Activated T-helper 1 cell treated with anti-CD3 and anti-CD28 coated beads, Interleukin-12 subunit alpha, Interleukin-12 subunit beta, Interleukin-2, Interleukin-4 antibody, amounts not matched to agents 30 ng/mL and 10 ng/mL and 1 ng/mL, durations not matched to agents 14 hours and 24 hours and 36 hours (primary cell): ENCODE measurements around the gene ATOH8. TPM values are rescaled to one million over a fixed set of nuclear protein-coding genes. Genes with fewer than 3 reads are reported as not detected.
"Not testable (repeated sequence)": the region's sequence is repeated elsewhere in the genome, so short reads cannot be mapped to it uniquely, and the experiment has no call there.

Source experiments
- DNase-seq: peaks from one replicate; pipeline ENCODE4 v3.0.0; 2021; ENCODE audit warnings: low spot score
- H3K27ac Mint-ChIP-seq: one replicate; pipeline ENCODE4 v1.8.0; 2021; ENCODE audit warnings: mild to moderate bottlenecking, mixed read lengths
- H3K27me3 Mint-ChIP-seq: one replicate; pipeline ENCODE4 v1.8.0; 2022; ENCODE audit warnings: mild to moderate bottlenecking, moderate library complexity, mixed read lengths; ENCODE audit not compliant: insufficient read depth
- H3K36me3 Mint-ChIP-seq: one replicate; pipeline ENCODE4 v1.8.0; 2021; ENCODE audit warnings: low read depth, mixed read lengths
- H3K4me1 Mint-ChIP-seq: one replicate; pipeline ENCODE4 v1.8.0; 2021; ENCODE audit warnings: low read depth, mixed read lengths
- H3K4me3 Mint-ChIP-seq: one replicate; pipeline ENCODE4 v1.8.0; 2021; ENCODE audit warnings: mild to moderate bottlenecking, moderate library complexity, mixed read lengths
- H3K9me3 Mint-ChIP-seq: one replicate; pipeline ENCODE4 v1.8.0; 2021; ENCODE audit warnings: mixed read lengths
- intact Hi-C: fragments of 100-400 bp; cut with micrococcal nuclease; formaldehyde crosslinking; loops from one replicate; pipeline ENCODE4 v1.15.1; 2024
- total RNA-seq: library from RNA; stranded (reverse); gene quantifications from 2 replicates; pipeline ENCODE4 v1.2.3, GENCODE V29; 2022

Gene ATOH8
- total RNA-seq, 1 donor from 2014 or later, result 0.47 TPM

DNA sequence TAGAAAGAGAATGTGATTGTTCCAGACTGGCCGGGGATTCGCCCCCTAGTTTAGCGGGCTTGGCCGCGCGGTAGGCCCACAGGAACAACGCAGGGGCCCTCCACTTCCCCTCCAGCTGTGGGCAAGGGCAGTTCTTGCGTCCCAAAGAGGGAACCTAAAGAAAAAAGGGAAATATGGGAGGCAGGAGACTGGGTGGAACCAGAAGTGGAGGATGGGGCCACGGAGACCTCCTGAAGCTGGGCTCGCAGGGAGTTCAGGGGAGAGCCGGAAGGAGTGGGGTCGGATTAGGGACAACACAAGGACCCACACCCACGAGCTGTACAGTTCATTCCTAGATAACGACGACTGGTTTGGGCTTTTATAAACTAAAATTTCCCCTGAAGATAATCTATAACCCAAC is 41.5 kb upstream of the ATOH8 start:
- DNase-seq, result no peak
- Mint-ChIP-seq H3K9me3 (no peaks in the 10 kb centered on the region), H3K4me1 (peaks cover 74% of the 10 kb centered on the region), H3K4me3 (no peak overlapping the region), H3K36me3 (no peaks in the 10 kb centered on the region), H3K27ac (no peak overlapping the region), H3K27me3 (no peaks in the 10 kb centered on the region)
- intact Hi-C loops, result no loop called here

- Mint-ChIP-seq H3K9me3 (no peaks in the 10 kb centered on the region), H3K4me3 (no peak overlapping the region), H3K27me3 (no peaks in the 10 kb centered on the region), H3K36me3 (no peaks in the 10 kb centered on the region), H3K27ac (peak overlapping the region; percentile 29), H3K4me1 (peaks cover 70% of the 10 kb centered on the region)
- DNase-seq, result no peak
- intact Hi-C loops, result no loop called here
Observed at GRCh38 chr2:85712849-85713612, 40.8 kb upstream of the ATOH8 start.

DNA sequence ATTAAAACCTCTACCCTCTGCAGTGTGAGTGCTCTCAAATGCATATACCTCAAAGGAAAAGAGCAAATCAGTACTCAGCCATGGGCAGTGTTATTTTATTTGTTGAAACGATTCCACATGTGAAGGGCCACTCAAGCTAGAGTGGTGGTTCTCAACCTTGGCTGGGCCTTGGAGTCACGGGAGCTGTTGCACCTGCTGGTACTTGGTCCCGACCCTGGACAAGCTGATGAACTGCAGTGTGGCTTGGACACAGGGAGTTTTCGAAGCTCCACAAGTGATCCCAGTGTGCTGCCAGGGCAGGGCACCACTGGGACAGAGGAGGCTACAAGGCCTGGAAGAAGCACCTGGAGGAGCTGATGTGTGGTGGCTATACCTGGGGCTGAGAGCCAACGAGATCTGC is 40.0 kb upstream of the ATOH8 start:
- no peaks in the 10 kb centered on the region for H3K9me3 Mint-ChIP-seq
- no peak for DNase-seq
- no peaks in the 10 kb centered on the region for H3K27me3 Mint-ChIP-seq
- peak overlapping the region; percentile 17 for H3K4me3 Mint-ChIP-seq
- peak overlapping the region; percentile 42 for H3K27ac Mint-ChIP-seq
- intact Hi-C loops, result no loop called here
- no peaks in the 10 kb centered on the region for H3K36me3 Mint-ChIP-seq
- H3K4me1 Mint-ChIP-seq, result peaks cover 64% of the 10 kb centered on the region

GRCh38 chr2:85714421-85714820 is 39.4 kb upstream of the ATOH8 start:
- H3K9me3 Mint-ChIP-seq, intact Hi-C loops, DNase-seq, H3K36me3 Mint-ChIP-seq, H3K27me3 Mint-ChIP-seq: not testable (repeated sequence)
- Mint-ChIP-seq H3K4me1 (peaks cover 58% of the 10 kb centered on the region), H3K27ac (peak overlapping the region; percentile 42), H3K4me3 (peak overlapping the region; percentile 17)

DNA sequence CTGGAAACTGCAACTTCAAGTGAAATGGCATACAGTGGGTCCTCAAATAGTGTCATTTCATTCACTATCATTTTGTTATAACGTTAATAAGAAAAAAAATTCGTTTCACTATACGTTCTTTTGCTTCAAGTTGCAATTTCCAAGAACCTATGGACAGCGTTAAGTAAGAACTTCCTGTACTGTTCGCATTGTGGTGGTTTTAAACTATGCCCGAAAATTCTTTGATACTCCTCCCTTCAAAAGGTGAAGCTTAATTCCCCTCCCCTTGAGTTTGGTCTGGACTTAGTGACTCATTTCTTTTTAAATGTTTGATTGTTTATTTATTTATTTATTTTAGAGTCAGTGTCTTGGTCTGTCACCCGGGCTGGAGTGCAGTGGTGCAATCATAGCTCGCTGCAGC is 39.0 kb upstream of the ATOH8 start:
- Mint-ChIP-seq H3K36me3 (no peaks in the 10 kb centered on the region), H3K9me3 (no peaks in the 10 kb centered on the region), H3K27me3 (no peaks in the 10 kb centered on the region), H3K4me1 (peaks cover 54% of the 10 kb centered on the region), H3K27ac (peak overlapping the region; percentile 67), H3K4me3 (no peak overlapping the region)
- intact Hi-C loops, result no loop called here
- DNase-seq, result no peak

DNA sequence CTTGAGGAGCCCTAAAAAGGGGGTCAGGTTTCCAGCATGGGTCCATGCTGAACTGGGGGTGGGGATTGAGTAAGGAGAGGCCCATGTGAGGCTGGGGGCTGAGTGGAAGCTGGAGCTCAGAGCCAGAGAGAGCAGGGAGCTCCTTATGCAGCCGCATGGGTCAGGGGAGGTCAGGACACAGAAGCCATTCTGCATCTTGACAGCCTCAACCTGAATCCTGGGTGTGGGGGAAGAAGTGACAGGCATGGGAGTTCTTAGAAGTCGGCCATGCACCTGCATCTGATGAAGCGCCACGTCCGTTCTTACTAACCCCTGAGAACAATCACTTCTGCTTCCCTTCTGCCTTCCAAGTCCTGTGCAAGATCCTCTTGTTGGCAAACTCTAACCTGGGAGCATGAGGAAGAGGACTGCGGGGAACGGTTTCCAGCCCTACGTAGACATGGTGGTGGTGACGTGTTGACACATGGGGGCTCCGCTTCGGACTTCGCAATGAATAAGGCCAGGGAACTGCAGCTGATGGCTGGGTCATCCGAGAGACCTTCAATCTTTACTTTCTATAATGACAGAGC is 37.4 kb upstream of the ATOH8 start:
- no peak for DNase-seq
- H3K4me1 Mint-ChIP-seq, result peaks cover 38% of the 10 kb centered on the region
- peaks cover 10% of the 10 kb centered on the region for H3K9me3 Mint-ChIP-seq
- peaks cover 7% of the 10 kb centered on the region for H3K36me3 Mint-ChIP-seq
- no peaks in the 10 kb centered on the region for H3K27me3 Mint-ChIP-seq
- H3K4me3 Mint-ChIP-seq, result no peak overlapping the region
- intact Hi-C loops, result no loop called here
- no peak overlapping the region for H3K27ac Mint-ChIP-seq

DNA sequence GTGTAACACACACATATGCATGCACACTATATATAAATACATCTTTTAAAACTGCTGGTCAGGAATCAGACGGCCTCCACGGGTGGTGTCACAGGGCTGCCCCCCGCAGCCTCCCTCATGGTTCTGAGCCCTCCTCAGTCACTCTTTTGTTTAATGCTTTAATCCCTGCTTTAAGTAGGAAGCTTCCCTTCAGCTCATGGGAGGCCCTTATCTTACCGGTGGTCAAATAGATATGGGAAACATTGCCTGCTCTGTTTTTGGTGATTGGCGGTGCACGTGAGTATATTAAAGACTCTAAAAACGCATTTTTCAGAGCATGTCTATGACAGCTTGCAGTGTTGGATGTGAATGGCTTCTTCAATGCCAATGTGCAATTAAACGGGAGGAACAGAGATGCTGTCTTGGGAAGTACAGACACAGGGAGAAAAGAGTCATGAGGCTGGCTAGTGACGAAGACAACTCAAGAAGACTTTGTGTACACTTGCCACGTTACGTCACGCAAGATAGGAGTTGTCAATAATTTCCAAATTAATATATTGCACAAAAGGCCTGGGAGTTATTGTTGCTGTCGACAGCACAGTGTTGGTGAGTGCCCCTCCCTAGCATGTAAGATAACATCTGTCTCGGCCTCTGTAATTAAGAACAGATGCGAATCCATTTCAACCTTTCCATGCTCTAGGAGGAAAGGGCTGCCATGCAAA is 36.3 kb upstream of the ATOH8 start:
- Mint-ChIP-seq H3K4me3 (no peak overlapping the region), H3K4me1 (peaks cover 36% of the 10 kb centered on the region), H3K9me3 (peaks cover 10% of the 10 kb centered on the region), H3K27me3 (no peaks in the 10 kb centered on the region), H3K36me3 (peaks cover 7% of the 10 kb centered on the region), H3K27ac (no peak overlapping the region)
- no peak for DNase-seq
- intact Hi-C loops, result no loop called here

- Mint-ChIP-seq H3K4me3 (no peak overlapping the region), H3K27me3 (no peaks in the 10 kb centered on the region), H3K4me1 (peaks cover 36% of the 10 kb centered on the region), H3K36me3 (peaks cover 7% of the 10 kb centered on the region), H3K9me3 (peaks cover 10% of the 10 kb centered on the region), H3K27ac (no peak overlapping the region)
- intact Hi-C loops, result no loop called here
- DNase-seq, result no peak
Observed at GRCh38 chr2:85718009-85718391, 35.8 kb upstream of the ATOH8 start.

DNA sequence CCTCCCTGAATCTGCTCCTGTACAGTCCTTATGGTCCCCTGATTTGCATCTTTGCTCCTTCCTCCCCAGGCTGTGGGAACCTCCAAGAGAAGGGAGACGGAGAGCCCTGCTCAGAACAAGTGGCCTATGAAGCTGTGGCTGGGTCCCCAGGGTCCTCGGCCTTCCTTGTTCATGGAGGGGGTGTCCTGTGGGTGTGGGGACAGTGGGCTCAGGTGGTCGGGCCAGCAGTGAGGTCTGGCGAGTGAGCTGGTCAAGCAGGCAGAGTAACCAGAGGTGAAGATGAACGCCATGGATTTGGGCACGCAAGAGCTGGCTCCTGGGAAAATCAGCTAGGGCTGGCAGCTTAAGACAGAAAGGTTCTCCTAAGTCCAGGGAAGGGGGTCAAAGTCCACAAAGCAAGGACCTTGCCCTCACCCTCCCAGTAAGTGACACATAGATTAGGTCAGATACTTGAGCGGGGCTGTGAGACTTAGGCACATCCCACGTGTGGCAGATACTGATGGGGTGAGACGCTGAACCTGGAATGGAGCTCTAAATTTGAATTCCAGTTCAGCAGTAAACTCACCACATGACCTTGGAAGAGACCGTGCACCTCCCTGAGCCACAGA is 34.8 kb upstream of the ATOH8 start:
- Mint-ChIP-seq H3K4me1 (peaks cover 27% of the 10 kb centered on the region), H3K4me3 (no peak overlapping the region), H3K27me3 (no peaks in the 10 kb centered on the region), H3K36me3 (peaks cover 7% of the 10 kb centered on the region), H3K27ac (no peak overlapping the region), H3K9me3 (peaks cover 10% of the 10 kb centered on the region)
- DNase-seq, result no peak
- intact Hi-C loops, result no loop called here

- H3K9me3 Mint-ChIP-seq, result peaks cover 10% of the 10 kb centered on the region
- H3K36me3 Mint-ChIP-seq, result peaks cover 7% of the 10 kb centered on the region
- peaks cover 2% of the 10 kb centered on the region for H3K27me3 Mint-ChIP-seq
- H3K4me3 Mint-ChIP-seq, result no peak overlapping the region
- H3K4me1 Mint-ChIP-seq, result peaks cover 21% of the 10 kb centered on the region
- DNase-seq, result no peak
- intact Hi-C loops, result no loop called here
- H3K27ac Mint-ChIP-seq, result no peak overlapping the region
Observed at GRCh38 chr2:85719609-85720240, 34.1 kb upstream of the ATOH8 start.

- H3K9me3 Mint-ChIP-seq, result peaks cover 10% of the 10 kb centered on the region
- DNase-seq, result no peak
- H3K27ac Mint-ChIP-seq, result no peak overlapping the region
- H3K4me1 Mint-ChIP-seq, result peaks cover 15% of the 10 kb centered on the region
- H3K36me3 Mint-ChIP-seq, result peaks cover 7% of the 10 kb centered on the region
- intact Hi-C loops, result no loop called here
- H3K27me3 Mint-ChIP-seq, result peaks cover 2% of the 10 kb centered on the region
- H3K4me3 Mint-ChIP-seq, result no peak overlapping the region
Observed at GRCh38 chr2:85720533-85720932, 33.3 kb upstream of the ATOH8 start.

DNA sequence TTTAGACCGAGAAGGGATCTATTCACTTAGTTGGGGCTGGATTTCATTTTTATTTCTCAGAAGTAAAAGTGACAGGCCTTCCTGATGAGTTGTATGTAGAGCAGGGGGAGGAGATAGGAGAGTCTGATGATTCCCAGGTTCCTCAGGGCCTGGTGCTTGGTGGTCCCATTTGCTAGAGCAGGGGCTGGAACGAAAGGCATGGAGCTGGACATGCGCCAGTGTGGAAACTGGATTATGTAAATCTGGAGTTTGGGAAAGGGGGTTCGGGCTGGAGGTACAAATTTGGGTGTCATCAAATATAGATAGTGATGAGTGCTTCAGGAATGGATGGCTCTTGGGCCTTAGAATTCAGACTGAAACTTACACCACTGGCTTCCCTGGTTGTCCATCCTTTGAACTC is 32.1 kb upstream of the ATOH8 start:
- H3K27ac Mint-ChIP-seq, result no peak overlapping the region
- H3K4me1 Mint-ChIP-seq, result peaks cover 4% of the 10 kb centered on the region
- no peak overlapping the region for H3K4me3 Mint-ChIP-seq
- H3K9me3 Mint-ChIP-seq, result peaks cover 10% of the 10 kb centered on the region
- no peak for DNase-seq
- peaks cover 3% of the 10 kb centered on the region for H3K27me3 Mint-ChIP-seq
- intact Hi-C loops, result no loop called here
- H3K36me3 Mint-ChIP-seq, result peaks cover 7% of the 10 kb centered on the region

DNA sequence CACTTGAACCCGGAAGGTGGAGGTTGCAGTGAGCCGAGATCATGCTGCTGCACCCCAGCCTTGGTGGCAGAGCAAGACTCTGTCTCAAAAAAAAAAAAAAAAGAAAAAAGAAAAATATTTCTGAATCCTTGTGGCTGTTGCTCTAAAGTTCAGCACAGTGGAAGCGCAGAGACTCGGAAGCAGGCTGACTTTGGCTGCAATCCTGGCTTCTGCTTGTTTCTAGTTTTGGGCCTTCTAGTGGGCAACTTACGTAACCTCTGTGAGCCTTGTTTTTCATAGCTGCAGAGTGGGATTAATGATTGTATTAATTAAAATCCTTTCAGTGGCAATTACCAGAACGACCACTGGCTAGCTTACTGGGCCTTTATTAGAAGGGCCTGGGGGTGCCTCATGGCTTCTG is 31.3 kb upstream of the ATOH8 start:
- Mint-ChIP-seq H3K4me3 (no peak overlapping the region), H3K4me1 (no peaks in the 10 kb centered on the region), H3K27me3 (peaks cover 8% of the 10 kb centered on the region), H3K36me3 (peaks cover 7% of the 10 kb centered on the region), H3K9me3 (peaks cover 10% of the 10 kb centered on the region), H3K27ac (no peak overlapping the region)
- intact Hi-C loops, result no loop called here
- DNase-seq, result no peak
